Measurements from ENCODE around the gene SEPTIN1.
A peak's percentile ranks its signal among the peaks of the same experiment; 100 is the strongest.
"Not testable (repeated sequence)": the region's sequence is repeated elsewhere in the genome, so short reads cannot be mapped to it uniquely, and the experiment has no call there.

Gene SEPTIN1

GRCh38 chr16:30337964-30338357 is 44.4 kb downstream of the SEPTIN1 start:
- DNase-seq = not testable (repeated sequence)

DNA sequence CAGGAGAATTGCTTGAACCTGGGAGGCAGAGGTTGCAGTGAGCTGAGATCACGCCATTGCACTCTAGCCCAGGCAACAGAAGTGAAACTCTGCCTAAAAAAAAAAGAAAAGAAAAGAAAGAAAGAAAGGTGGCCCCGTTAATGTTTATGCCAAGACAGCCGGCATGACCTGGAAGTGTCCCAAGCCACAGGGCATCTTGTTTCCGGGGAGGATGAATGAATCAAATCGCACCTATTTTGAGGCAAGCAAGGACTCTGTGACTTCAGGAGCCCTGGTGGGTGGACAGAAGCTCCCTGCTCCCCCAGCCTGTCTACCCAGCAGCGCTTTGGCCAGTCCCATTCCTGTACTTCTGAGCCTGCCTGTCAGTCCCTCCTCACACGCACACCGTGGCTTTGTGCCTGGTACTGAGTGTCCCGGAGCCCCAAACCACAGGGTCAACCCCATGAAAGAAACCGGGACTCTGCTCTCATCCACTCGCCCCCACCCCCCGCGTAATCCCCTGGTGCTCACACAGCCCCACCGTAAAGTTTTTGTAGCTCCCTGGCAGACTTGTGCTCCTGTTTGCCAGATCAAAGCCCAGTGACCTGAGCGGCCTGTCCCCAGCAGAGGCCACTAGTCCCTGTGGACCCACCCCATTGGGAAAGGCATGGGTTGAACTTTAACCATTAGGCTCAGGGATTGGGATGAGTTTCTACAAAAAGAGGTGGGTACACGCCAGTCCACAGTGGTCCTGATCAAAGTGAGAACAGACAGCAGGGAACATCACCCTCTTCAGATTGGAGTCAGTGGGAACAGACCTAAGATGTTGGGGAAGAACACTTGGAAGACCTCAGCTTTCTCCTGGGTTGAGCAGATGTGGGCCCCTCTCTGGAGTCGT is 46.5 kb downstream of the SEPTIN1 start:
- DNase-seq = no peak

DNA sequence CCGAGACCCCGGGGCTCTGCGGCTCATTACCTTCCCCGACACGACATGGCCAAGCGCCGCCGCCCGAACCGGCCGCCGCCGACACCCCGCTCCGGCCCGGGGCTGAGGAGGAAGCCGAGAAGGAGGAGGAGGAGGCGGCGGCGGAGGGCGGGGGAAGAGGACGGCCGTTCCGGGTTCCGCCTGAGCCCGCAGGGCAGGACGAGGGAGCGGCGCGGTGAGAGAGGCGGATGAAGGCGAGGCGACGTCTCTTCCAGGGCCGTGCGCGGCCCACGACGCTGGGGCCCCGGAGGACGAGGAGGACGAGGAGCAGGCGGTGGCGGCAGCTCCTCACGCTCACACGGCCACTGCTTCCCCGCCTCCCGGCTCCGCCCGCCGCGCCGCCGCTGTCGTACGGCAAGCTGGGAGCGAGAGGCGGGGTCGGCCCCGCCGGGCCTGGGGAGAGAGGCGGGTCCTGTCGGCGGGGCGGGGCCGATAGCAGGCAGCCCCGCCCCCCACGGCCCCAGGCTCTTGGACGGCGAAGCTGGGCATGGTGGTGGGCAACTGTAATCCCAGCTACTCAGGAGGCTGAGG is 47.2 kb downstream of the SEPTIN1 start:
- peak; percentile 51 to 76 (median 73) for DNase-seq

DNA sequence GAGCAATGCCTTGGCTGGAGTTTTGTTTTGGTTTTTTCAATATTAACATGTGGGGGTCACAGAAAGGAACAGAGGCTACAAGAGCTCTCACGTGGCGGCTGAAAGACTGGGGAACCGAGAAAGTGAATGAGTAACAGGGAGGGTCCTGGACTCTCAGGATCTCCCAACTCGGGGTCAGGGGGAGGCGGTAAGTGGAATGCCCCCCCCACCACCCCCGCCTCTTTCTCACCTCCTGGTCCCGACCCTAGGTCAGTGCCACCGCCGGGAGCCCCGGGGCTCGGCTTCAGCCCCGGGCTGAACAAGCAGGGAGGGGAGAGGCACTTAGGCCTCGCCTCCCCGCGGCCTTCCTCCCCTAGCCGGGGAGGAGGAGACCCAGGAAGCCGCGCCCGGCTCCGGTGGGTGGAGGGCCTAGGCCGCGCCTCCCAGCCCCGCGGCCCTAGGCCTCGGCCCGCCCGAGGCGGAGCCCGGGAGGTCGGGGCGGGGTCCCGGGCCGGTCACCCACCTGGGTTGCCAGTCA is 47.8 kb downstream of the SEPTIN1 start:
- DNase-seq = peak; percentile 56 to 69 (median 64)
